H1 (cell line): ENCODE measurements around the gene CISH. TPM values are rescaled to one million over a fixed set of nuclear protein-coding genes. Genes with fewer than 3 reads are reported as not detected.

Experiments used
- CTCF ChIA-PET: fragments of 300-600 bp; sonication (Branson Sonifier 250); formaldehyde crosslinking; loops from one replicate; lab custom pipeline; 2021; ENCODE audit not compliant: partially characterized antibody; lab: Charles Lee
- POLR2A ChIA-PET: fragments of 300-600 bp; sonication (Branson Sonifier 250); formaldehyde crosslinking; loops from one replicate; lab custom pipeline; 2021; ENCODE audit warnings: inconsistent platforms; ENCODE audit not compliant: partially characterized antibody; lab: Charles Lee
- DNase-seq, 2 experiments: peaks; one replicate each; pipeline versions ENCODE4 v3.0.0 to v3.0.0-alpha.2; 2010 to 2022; ENCODE audit warnings: low spot score in 2 of 2, low read depth in 1 of 2, mixed read lengths in 1 of 2
- FAIRE-seq: peaks from 2 replicates; lab custom pipeline; 2011; peaks lifted over from hg19 to GRCh38; lab: Jason Lieb, UNC
- H2AFZ ChIP-seq: 2 replicates; pipeline ENCODE4 v1.8.1; 2012; ENCODE audit warnings: low read length, inconsistent platforms
- H2AK5ac ChIP-seq: 2 replicates; pipeline ENCODE4 v1.6.1; 2013; ENCODE audit warnings: low read depth, low read length
- H2BK120ac ChIP-seq: replicated peaks from 2 replicates; pipeline ENCODE3; 2013; ENCODE audit warnings: low read depth, low read length, inconsistent platforms
- H2BK12ac ChIP-seq: 2 replicates; pipeline ENCODE4 v1.6.1; 2013; ENCODE audit warnings: low read depth, low read length
- H2BK15ac ChIP-seq: 2 replicates; pipeline ENCODE4 v1.6.1; 2013; ENCODE audit warnings: low read length
- H2BK20ac ChIP-seq: 2 replicates; pipeline ENCODE4 v1.6.1; 2013; ENCODE audit warnings: low read length
- H2BK5ac ChIP-seq: 2 replicates; pipeline ENCODE4 v1.6.1; 2013; ENCODE audit warnings: low read depth, low read length
- H3K14ac ChIP-seq: 2 replicates; pipeline ENCODE4 v1.6.1; 2013; ENCODE audit warnings: inconsistent platforms; ENCODE audit not compliant: insufficient read length
- H3K18ac ChIP-seq: 2 replicates; pipeline ENCODE4 v1.6.1; 2013; ENCODE audit warnings: low read length; ENCODE audit errors: extremely low read depth
- H3K23ac ChIP-seq: 2 replicates; pipeline ENCODE4 v1.6.1; 2013; ENCODE audit warnings: inconsistent platforms; ENCODE audit not compliant: insufficient read length
- H3K23me2 ChIP-seq: 2 replicates; pipeline ENCODE4 v1.6.1; 2013; ENCODE audit warnings: low read depth, low read length
- H3K27ac ChIP-seq: 2 replicates; pipeline ENCODE4 v1.6.1; 2011; ENCODE audit warnings: low read depth, low read length, inconsistent platforms
- H3K27me3 ChIP-seq, 4 experiments: replicated peaks in 1 of 4; 1 replicate in 1 of 4; 2 replicates in 3 of 4; pipeline versions ENCODE4 v1.6.1 to v1.8.1; 2011 to 2013; ENCODE audit warnings: low read length in 3 of 4, mild to moderate bottlenecking in 3 of 4, inconsistent platforms in 2 of 4, mixed read lengths in 2 of 4, moderate library complexity in 1 of 4; ENCODE audit not compliant: control insufficient read depth in 3 of 4, insufficient read depth in 3 of 4; ENCODE audit errors: extremely low read depth in 1 of 4
- H3K36me3 ChIP-seq, 4 experiments: 2 replicates each; pipeline versions ENCODE4 v1.6.1 to v1.8.1; 2011 to 2013; ENCODE audit warnings: mild to moderate bottlenecking in 4 of 4, low read length in 3 of 4, moderate library complexity in 2 of 4, control low read depth in 1 of 4, inconsistent platforms in 1 of 4; ENCODE audit not compliant: insufficient read depth in 4 of 4, control insufficient read depth in 2 of 4
- H3K4ac ChIP-seq: replicated peaks from 2 replicates; pipeline ENCODE3; 2013; ENCODE audit warnings: low read length, low read depth, mixed read lengths, inconsistent platforms; ENCODE audit not compliant: insufficient read length
- H3K4me1 ChIP-seq, 4 experiments: replicated peaks in 1 of 4; 1 replicate in 1 of 4; 2 replicates in 3 of 4; pipeline versions ENCODE4 v1.6.1 to v1.8.1; 2011 to 2013; ENCODE audit warnings: low read length in 3 of 4, inconsistent platforms in 2 of 4, mixed read lengths in 1 of 4; ENCODE audit not compliant: insufficient read depth in 4 of 4, control insufficient read depth in 3 of 4
- H3K4me2 ChIP-seq, 2 experiments: 2 replicates each; pipeline versions ENCODE4 v1.6.1 to v1.8.1; 2011 to 2013; ENCODE audit warnings: low read depth in 2 of 2, low read length in 2 of 2, control low read depth in 1 of 2, inconsistent platforms in 1 of 2, mild to moderate bottlenecking in 1 of 2; ENCODE audit not compliant: insufficient read depth in 1 of 2
- H3K4me3 ChIP-seq, 4 experiments: fragments of 200-600, 300-600 bp in 1 of 4; sonication (generic), shearing (Covaris generic), sonication (Bioruptor Twin) in 1 of 4; 2 replicates each; pipeline versions ENCODE4 v1.5.1 to v1.8.1; 2011 to 2016; ENCODE audit warnings: low read length in 4 of 4, low read depth in 3 of 4, control low read depth in 2 of 4, inconsistent platforms in 2 of 4, mild to moderate bottlenecking in 2 of 4, mixed read lengths in 1 of 4, moderate library complexity in 1 of 4; ENCODE audit not compliant: insufficient read depth in 2 of 4; ENCODE audit errors: extremely low read depth in 1 of 4
- H3K56ac ChIP-seq: replicated peaks from 2 replicates; pipeline ENCODE3; 2013; ENCODE audit warnings: low read depth, mild to moderate bottlenecking, mixed read lengths, low read length, inconsistent platforms; ENCODE audit not compliant: insufficient read length
- H3K79me1 ChIP-seq: 2 replicates; pipeline ENCODE4 v1.6.1; 2013; ENCODE audit warnings: low read depth, low read length, control low read depth
- H3K79me2 ChIP-seq, 2 experiments: 2 replicates each; pipeline versions ENCODE4 v1.6.1 to v1.8.1; 2012 to 2013; ENCODE audit warnings: low read length in 2 of 2, mild to moderate bottlenecking in 2 of 2, inconsistent platforms in 1 of 2; ENCODE audit not compliant: insufficient read depth in 2 of 2, control insufficient read depth in 1 of 2
- H3K9ac ChIP-seq, 4 experiments: replicated peaks in 1 of 4; 1 replicate in 1 of 4; 2 replicates in 3 of 4; pipeline versions ENCODE4 v1.6.1 to v1.8.1; 2011 to 2013; ENCODE audit warnings: low read depth in 3 of 4, low read length in 3 of 4, control low read depth in 2 of 4, mild to moderate bottlenecking in 2 of 4, moderate library complexity in 2 of 4, inconsistent platforms in 1 of 4; ENCODE audit errors: extremely low read depth in 1 of 4
- H3K9me3 ChIP-seq, 2 experiments: 2 replicates each; pipeline versions ENCODE4 v1.6.1 to v1.8.1; 2012 to 2013; ENCODE audit warnings: mild to moderate bottlenecking in 2 of 2, moderate library complexity in 2 of 2, control low read depth in 1 of 2, inconsistent platforms in 1 of 2, low read depth in 1 of 2, low read length in 1 of 2, mixed read lengths in 1 of 2; ENCODE audit not compliant: insufficient read depth in 2 of 2
- H4K20me1 ChIP-seq, 2 experiments: replicated peaks in 1 of 2; 2 replicates each; pipeline versions ENCODE3 to v1.8.1; 2011 to 2013; ENCODE audit warnings: inconsistent platforms in 2 of 2, low read length in 2 of 2, mild to moderate bottlenecking in 1 of 2; ENCODE audit not compliant: insufficient read depth in 2 of 2, control insufficient read depth in 1 of 2
- H4K5ac ChIP-seq: 2 replicates; pipeline ENCODE4 v1.6.1; 2013; ENCODE audit warnings: low read length, low read depth, mixed read lengths, inconsistent platforms; ENCODE audit not compliant: insufficient read length
- H4K8ac ChIP-seq: 2 replicates; pipeline ENCODE4 v1.8.0; 2013; ENCODE audit warnings: mild to moderate bottlenecking, moderate library complexity, low read length, inconsistent platforms; ENCODE audit not compliant: insufficient read depth; ENCODE audit errors: extremely low read depth
- H4K91ac ChIP-seq: replicated peaks from 2 replicates; pipeline ENCODE3; 2013; ENCODE audit warnings: low read length, mixed read lengths, inconsistent platforms; ENCODE audit not compliant: insufficient read length
- CBX5 ChIP-seq: fragments of 300-800, 300-1000 bp; sonication (generic); IDR thresholded peaks from 2 replicates; pipeline ENCODE4 v1.7.1; 2016; ENCODE audit warnings: antibody characterized with exemption, low read length, low read depth
- EP300 ChIP-seq, 2 experiments: IDR thresholded peaks; 1 replicate in 1 of 2; 2 replicates in 1 of 2; pipeline ENCODE4 v1.6.1; 2011 to 2012; ENCODE audit warnings: low read depth in 2 of 2, low read length in 2 of 2, mild to moderate bottlenecking in 2 of 2, borderline replicate concordance in 1 of 2, inconsistent platforms in 1 of 2, moderate library complexity in 1 of 2
- NANOG ChIP-seq: IDR thresholded peaks from 2 replicates; pipeline ENCODE4 v1.6.1; 2011; ENCODE audit warnings: low read length, low read depth, mild to moderate bottlenecking, inconsistent platforms; ENCODE audit not compliant: insufficient read depth, poor library complexity, severe bottlenecking
- TEAD4 ChIP-seq: IDR thresholded peaks from 2 replicates; pipeline ENCODE4 v1.6.1; 2012; ENCODE audit warnings: low read depth, low read length, inconsistent platforms, mixed read lengths
- WGBS, 2 experiments: shearing (Covaris generic) in 1 of 2; methylation state at CpG; one replicate each; pipeline versions ENCODE4 v1.1.6 to v1.1.7; 2013 to 2015; ENCODE audit warnings: low lambda C conversion rate in 2 of 2, mixed read lengths in 2 of 2, inconsistent platforms in 1 of 2, low coverage in 1 of 2, missing lambda C conversion rate in 1 of 2; ENCODE audit not compliant: insufficient replicate concordance in 2 of 2, insufficient coverage in 1 of 2, insufficient read length in 1 of 2; ENCODE audit errors: extremely low coverage in 1 of 2, missing lambda C conversion rate in 1 of 2; 5-methylcytosine and 5-hydroxymethylcytosine counted together
- polyA plus RNA-seq, 7 experiments: library from polyadenylated mRNA; depleted of rRNA in 3 of 7; stranded (reverse) in 5 of 7; unstranded in 2 of 7; fragments of >200 nt in 5 of 7; fragments of 200-250 nt in 2 of 7; gene quantifications; 1 replicate in 5 of 7; 2 replicates in 1 of 7; 4 replicates in 1 of 7; pipeline versions ENCODE4 v1.2.1 to v1.2.3, GENCODE V29; 2011 to 2013; ENCODE audit warnings: missing spikeins in 2 of 7, mixed read lengths in 2 of 7
- total RNA-seq: library from RNA; stranded (reverse); fragmentation: NEBNext Ultra II Directional; extraction: Animal tissue kit (Norgen Biotek cat#: 25700); gene quantifications from 2 replicates; pipeline ENCODE4 v1.2.1, GENCODE V29; 2021
- TF ChIP-seq, protein P1 (sequence below): IDR thresholded peaks from 2 replicates; pipeline ENCODE4 v1.6.1; 2011; ENCODE audit warnings: low read length, improper control_type of control experiment

Gene CISH
- total and polyA plus RNA-seq, 2 of the 8 experiments (the other 6 are each of a cell fraction or from before 2014, with no cell fraction given): 1.9 to 2.2 TPM

DNA sequence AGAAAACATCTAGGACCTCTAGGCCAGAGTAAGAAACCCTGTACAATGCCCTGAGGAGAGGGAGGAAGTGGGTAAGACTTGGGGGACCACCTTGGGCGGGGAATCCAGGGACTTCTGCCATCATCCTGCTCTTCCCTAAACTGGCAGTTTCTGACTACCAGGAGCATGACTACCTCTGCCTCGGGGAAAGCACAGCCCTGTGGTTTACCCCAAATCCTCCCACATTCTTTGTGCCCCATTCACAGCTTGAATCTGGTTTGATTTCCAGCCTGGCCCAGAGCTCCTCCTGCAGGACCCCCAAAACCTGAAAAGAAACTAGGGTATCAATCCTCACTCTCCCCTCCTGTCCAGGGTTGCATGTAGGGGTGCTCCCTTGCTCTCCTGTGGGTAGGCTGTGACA lies 48.7 kb downstream of the CISH start:
- DNase-seq (no peak), FAIRE-seq (no peak)
- Histone ChIP-seq H3K23me2 (peaks cover 7% of the 10 kb centered on the region; the same call in 1 of the 2 replicates), H3K9me3 (no peaks in the 10 kb centered on the region), H4K8ac (no peak overlapping the region), H3K9ac (no peak overlapping the region), H4K91ac (no peak overlapping the region), H4K5ac (no peak overlapping the region), H2BK15ac (no peak overlapping the region), H3K23ac (no peak overlapping the region), H4K20me1 (no peaks in the 10 kb centered on the region), H3K18ac (no peak overlapping the region), H3K79me2 (no peaks in the 10 kb centered on the region), H2AK5ac (no peak overlapping the region), H3K14ac (no peak overlapping the region), H3K79me1 (no peaks in the 10 kb centered on the region), H3K4me3 (no peak overlapping the region), H2BK5ac (no peak overlapping the region), H2AFZ (no peak overlapping the region), H3K27ac (no peak overlapping the region), H3K4ac (no peak overlapping the region), H3K27me3 (peaks cover 0 to 13% (median 5%) of the 10 kb centered on the region in 4 experiments; a peak in 4 of 7 replicates), H2BK12ac (no peak overlapping the region), H3K36me3 (no peaks in the 10 kb centered on the region), H3K56ac (no peak overlapping the region), H3K4me2 (no peak overlapping the region), H2BK20ac (no peak overlapping the region), H3K4me1 (peaks cover 0 to 6% (median 3%) of the 10 kb centered on the region in 4 experiments; a peak in 5 of 7 replicates), H2BK120ac (no peak overlapping the region)
- POLR2A ChIA-PET: interaction anchor here (1.8 to 1.9 kb wide), 2 partner anchors 10 to 226 kb away, joined by 5 to 9 read pairs; no protein-coding TSS in a partner anchor
- WGBS, 2 experiments: 80% methylated on average over 2 of the region's 2 CpGs; no CpG with 5 or more reads in 1 of the 2 experiments
- CTCF ChIA-PET: interaction anchor here (1.4 to 46.5 kb wide), 3 partner anchors 10 to 52 kb away, joined by 3 to 863 read pairs (median 43); partner anchors contain the start of genes CISH and MAPKAPK3
- TF ChIP-seq CBX5 (no peak), EP300 (IDR thresholded peaks at IDR 0.05; ENCODE audit: borderline replicate concordance in 1 of 2, low read depth in 2 of 2, low read length in 2 of 2) (no peak), NANOG (no peak), TEAD4 (no peak)
- TF ChIP-seq, protein P1, sequence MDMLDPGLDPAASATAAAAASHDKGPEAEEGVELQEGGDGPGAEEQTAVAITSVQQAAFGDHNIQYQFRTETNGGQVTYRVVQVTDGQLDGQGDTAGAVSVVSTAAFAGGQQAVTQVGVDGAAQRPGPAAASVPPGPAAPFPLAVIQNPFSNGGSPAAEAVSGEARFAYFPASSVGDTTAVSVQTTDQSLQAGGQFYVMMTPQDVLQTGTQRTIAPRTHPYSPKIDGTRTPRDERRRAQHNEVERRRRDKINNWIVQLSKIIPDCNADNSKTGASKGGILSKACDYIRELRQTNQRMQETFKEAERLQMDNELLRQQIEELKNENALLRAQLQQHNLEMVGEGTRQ: no peak
